Common myeloid progenitor, CD34-positive (primary cell): ENCODE measurements around the gene IRGM.
"Not testable (repeated sequence)": the region's sequence is repeated elsewhere in the genome, so short reads cannot be mapped to it uniquely, and the experiment has no call there.

ENCODE experiments used
- CTCF ChIA-PET: fragments of 350-600 bp; sonication (Branson Sonifier 250); formaldehyde crosslinking; loops from one replicate; lab custom pipeline; 2021; ENCODE audit warnings: antibody characterized with exemption; lab: Charles Lee
- POLR2A ChIA-PET: fragments of 350-600 bp; sonication (Branson Sonifier 250); formaldehyde crosslinking; loops from one replicate; lab custom pipeline; 2021; ENCODE audit warnings: antibody characterized with exemption; lab: Charles Lee
- DNase-seq, 3 donors: peaks; one replicate each; pipeline versions ENCODE4 v3.0.0 to v3.0.0-alpha.2; 2013
- H3K27ac ChIP-seq, 2 experiments: 1 replicate in 1 of 2; 2 replicates in 1 of 2; pipeline ENCODE4 v1.7.0; 2013; ENCODE audit warnings: inconsistent platforms in 2 of 2, low read length in 2 of 2, mild to moderate bottlenecking in 2 of 2, low read depth in 1 of 2, moderate library complexity in 1 of 2; ENCODE audit not compliant: severe bottlenecking in 2 of 2, insufficient read depth in 1 of 2, poor library complexity in 1 of 2
- H3K27me3 ChIP-seq, 5 experiments: replicated peaks in 2 of 5; 1 replicate in 3 of 5; 2 replicates in 2 of 5; pipeline versions ENCODE4 v1.6.1 to v1.7.0; 2013; ENCODE audit warnings: low read length in 4 of 5, mild to moderate bottlenecking in 2 of 5, moderate library complexity in 2 of 5, inconsistent platforms in 1 of 5; ENCODE audit not compliant: insufficient read depth in 5 of 5, control insufficient read depth in 4 of 5
- H3K36me3 ChIP-seq, 4 experiments: 1 replicate in 2 of 4; 2 replicates in 2 of 4; pipeline versions ENCODE4 v1.6.1 to v1.7.0; 2013; ENCODE audit warnings: low read length in 3 of 4, control low read depth in 1 of 4, mild to moderate bottlenecking in 1 of 4; ENCODE audit not compliant: control insufficient read depth in 4 of 4, insufficient read depth in 4 of 4
- H3K4me1 ChIP-seq, 4 experiments: 1 replicate in 3 of 4; 2 replicates in 1 of 4; pipeline versions ENCODE4 v1.6.1 to v1.7.1; 2013; ENCODE audit warnings: low read length in 3 of 4, mild to moderate bottlenecking in 3 of 4, control low read depth in 1 of 4, inconsistent platforms in 1 of 4, moderate library complexity in 1 of 4; ENCODE audit not compliant: control insufficient read depth in 4 of 4, insufficient read depth in 4 of 4; ENCODE audit errors: control extremely low read depth in 1 of 4
- H3K4me3 ChIP-seq, 7 experiments: 1 replicate in 4 of 7; 2 replicates in 3 of 7; pipeline versions ENCODE4 v1.5.1 to v1.7.0; 2013; ENCODE audit warnings: mild to moderate bottlenecking in 7 of 7, low read length in 6 of 7, moderate library complexity in 6 of 7, inconsistent platforms in 2 of 7, low read depth in 2 of 7, control low read depth in 1 of 7; ENCODE audit not compliant: insufficient read depth in 4 of 7, control insufficient read depth in 1 of 7; ENCODE audit errors: extremely low read depth in 1 of 7
- H3K9me3 ChIP-seq, 5 experiments: 1 replicate in 4 of 5; 2 replicates in 1 of 5; pipeline versions ENCODE4 v1.6.1 to v1.7.1; 2013; ENCODE audit warnings: low read length in 4 of 5, mild to moderate bottlenecking in 2 of 5, inconsistent platforms in 1 of 5, low read depth in 1 of 5, moderate library complexity in 1 of 5; ENCODE audit not compliant: control insufficient read depth in 4 of 5, insufficient read depth in 2 of 5; ENCODE audit errors: control extremely low read depth in 1 of 5
- WGBS: methylation state at CpG from one replicate; pipeline ENCODE4 v1.1.5; 2013; ENCODE audit not compliant: insufficient coverage; 5-methylcytosine and 5-hydroxymethylcytosine counted together

The IRGM gene

GRCh38 chr5:150846654-150847333 is 473 bp downstream of the IRGM start:
- Histone ChIP-seq H3K27ac (no peak overlapping the region), H3K4me1 (peaks cover 0 to 13% (median 9%) of the 10 kb centered on the region in 4 experiments), H3K27me3 (no peaks in the 10 kb centered on the region), H3K9me3 (no peaks in the 10 kb centered on the region), H3K4me3 (peak overlapping the region in 5 of 7 experiments; percentile 15 to 62 (median 45)), H3K36me3 (no peaks in the 10 kb centered on the region)
- peak; percentile 92 to 96 (median 95) for DNase-seq
- ChIA-PET POLR2A (interaction anchor here (0.6 to 1.7 kb wide), 2 partner anchors 48 to 67 kb away, joined by 3 read pairs; no protein-coding TSS in a partner anchor), CTCF (interaction anchor here (0.7 to 5.8 kb wide), 26 partner anchors 10 to 449 kb away, joined by 3 to 72 read pairs (median 5); partner anchors contain the start of genes DCTN4, RBM22 and SMIM3)
- WGBS: 19% methylated on average over 14 of the region's 22 CpGs

GRCh38 chr5:150847334-150847695 is 994 bp downstream of the IRGM start:
- Histone ChIP-seq H3K27ac (no peak overlapping the region), H3K36me3 (no peaks in the 10 kb centered on the region), H3K4me1 (peaks cover 0 to 13% (median 9%) of the 10 kb centered on the region in 4 experiments), H3K4me3 (peak overlapping the region in 1 of 7 experiments; percentile 2), H3K9me3 (no peaks in the 10 kb centered on the region), H3K27me3 (no peaks in the 10 kb centered on the region)
- ChIA-PET POLR2A (no interaction called here), CTCF (interaction anchor here (0.9 to 5.8 kb wide), 23 partner anchors 11 to 287 kb away, joined by 3 to 72 read pairs (median 5); partner anchors contain the start of genes DCTN4, MYOZ3, RBM22 and SMIM3)
- 42% methylated on average over 3 of the region's 5 CpGs for WGBS
- no peak for DNase-seq

- 84% methylated on average over 3 of the region's 4 CpGs for WGBS
- POLR2A ChIA-PET: no interaction called here
Measured at GRCh38 chr5:150848271-150848670, 1.9 kb downstream of the IRGM start.

GRCh38 chr5:150851039-150851438 is 4.7 kb downstream of the IRGM start:
- 75% methylated on average over 2 of the region's 3 CpGs for WGBS

More at GRCh38 chr5:150848271-150848670, 1.9 kb downstream of the IRGM start:
- Histone ChIP-seq H3K4me1 (peaks cover 0 to 13% (median 9%) of the 10 kb centered on the region in 4 experiments), H3K27me3 (no peaks in the 10 kb centered on the region), H3K27ac (no peak overlapping the region), H3K4me3 (no peak overlapping the region), H3K9me3 (no peaks in the 10 kb centered on the region), H3K36me3 (no peaks in the 10 kb centered on the region)
- CTCF ChIA-PET: interaction anchor here (0.8 to 5.8 kb wide), 14 partner anchors 27 to 288 kb away, joined by 3 to 72 read pairs (median 7); partner anchors contain the start of genes DCTN4, MYOZ3 and SMIM3
- DNase-seq: no peak

GRCh38 chr5:150853561-150853960 is 7.2 kb downstream of the IRGM start:
- Histone ChIP-seq H3K4me1 (no peaks in the 10 kb centered on the region), H3K27me3 (no peaks in the 10 kb centered on the region), H3K4me3 (no peak overlapping the region), H3K27ac (no peak overlapping the region), H3K9me3 (peaks cover 0 to 10% (median 2%) of the 10 kb centered on the region in 5 experiments), H3K36me3 (no peaks in the 10 kb centered on the region)
- no CpG with 5 or more reads among the region's 2 CpGs for WGBS
- ChIA-PET CTCF (interaction anchor here (0.5 kb wide), 1 partner anchor 164 kb away, joined by 3 read pairs; no protein-coding TSS in a partner anchor), POLR2A (no interaction called here)
- no peak for DNase-seq

More at GRCh38 chr5:150851039-150851438, 4.7 kb downstream of the IRGM start:
- CTCF ChIA-PET: interaction anchor here (2.2 kb wide), 1 partner anchor 72 kb away, joined by 9 read pairs; the partner anchor contains the start of gene SMIM3
- Histone ChIP-seq H3K27me3 (no peaks in the 10 kb centered on the region), H3K27ac (no peak overlapping the region), H3K36me3 (no peaks in the 10 kb centered on the region), H3K9me3 (peaks cover 0 to 10% (median 2%) of the 10 kb centered on the region in 5 experiments), H3K4me3 (no peak overlapping the region), H3K4me1 (peaks cover 0 to 13% (median 9%) of the 10 kb centered on the region in 4 experiments)
- DNase-seq: no peak
- POLR2A ChIA-PET: no interaction called here

GRCh38 chr5:150856700-150857099 is 10.4 kb downstream of the IRGM start:
- peaks cover 0 to 20% (median 8%) of the 10 kb centered on the region in 5 experiments for H3K9me3 ChIP-seq
- CTCF ChIA-PET, POLR2A ChIA-PET, H3K27ac ChIP-seq, H3K36me3 ChIP-seq, H3K4me1 ChIP-seq, H3K27me3 ChIP-seq, H3K4me3 ChIP-seq, DNase-seq: not testable (repeated sequence)
- WGBS: 100% methylated on average over 1 of the region's 3 CpGs
